Gastroesophageal sphincter (tissue), 3 donors: ENCODE measurements around the gene ITPR2.

Experiments used
- POLR2A ChIP-seq, 2 donors: fragments of 450-650 bp; IDR thresholded peaks; one replicate each; pipeline ENCODE4 v1.6.1; 2017; ENCODE audit warnings: antibody characterized with exemption in 2 of 2, mild to moderate bottlenecking in 2 of 2, moderate library complexity in 1 of 2
- POLR2AphosphoS5 ChIP-seq: sonication (generic); formaldehyde crosslinking; IDR thresholded peaks from one replicate; pipeline ENCODE4 v1.6.1; 2017; ENCODE audit warnings: antibody characterized with exemption
- TF ChIP-seq, protein P1 (sequence below), 4 experiments: fragments of 200-600 bp in 2 of 4; fragments of 450-650 bp in 2 of 4; sonication (generic) in 1 of 4; IDR thresholded peaks; one replicate each; pipeline ENCODE4 v1.5.1; 2017 to 2019; ENCODE audit warnings: antibody characterized with exemption in 4 of 4, mild to moderate bottlenecking in 2 of 4, moderate library complexity in 2 of 4

DNA sequence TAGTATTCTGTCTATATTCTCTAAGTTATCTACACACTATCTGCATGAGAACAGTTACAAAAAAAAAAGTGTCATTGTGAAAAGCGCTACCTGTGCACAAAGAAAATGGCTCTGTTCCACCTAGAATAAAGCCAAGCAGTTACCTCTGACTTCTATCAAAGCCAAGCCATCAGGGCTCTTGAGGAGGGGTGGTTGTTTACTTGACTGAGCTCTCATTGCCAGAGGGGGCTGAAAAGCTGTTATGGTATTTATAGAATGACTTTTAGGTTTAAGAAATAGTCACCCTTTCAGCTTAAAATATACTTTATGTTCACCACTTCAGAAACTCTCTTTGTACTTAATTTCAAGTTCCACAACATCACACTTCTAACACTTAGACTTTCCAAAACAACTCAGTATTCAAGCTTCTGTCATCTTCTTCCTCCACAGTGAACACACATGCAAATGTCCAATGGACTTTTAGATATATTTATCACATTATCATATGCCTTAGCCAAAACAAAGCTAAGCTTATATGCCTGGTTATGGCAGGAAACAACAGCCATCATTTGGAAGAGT lies 7.5 kb downstream of the ITPR2 start:
- TF ChIP-seq POLR2A (IDR thresholded peaks at IDR 0.05), result no peak
- TF ChIP-seq POLR2AphosphoS5, result no peak
- TF ChIP-seq, protein P1, sequence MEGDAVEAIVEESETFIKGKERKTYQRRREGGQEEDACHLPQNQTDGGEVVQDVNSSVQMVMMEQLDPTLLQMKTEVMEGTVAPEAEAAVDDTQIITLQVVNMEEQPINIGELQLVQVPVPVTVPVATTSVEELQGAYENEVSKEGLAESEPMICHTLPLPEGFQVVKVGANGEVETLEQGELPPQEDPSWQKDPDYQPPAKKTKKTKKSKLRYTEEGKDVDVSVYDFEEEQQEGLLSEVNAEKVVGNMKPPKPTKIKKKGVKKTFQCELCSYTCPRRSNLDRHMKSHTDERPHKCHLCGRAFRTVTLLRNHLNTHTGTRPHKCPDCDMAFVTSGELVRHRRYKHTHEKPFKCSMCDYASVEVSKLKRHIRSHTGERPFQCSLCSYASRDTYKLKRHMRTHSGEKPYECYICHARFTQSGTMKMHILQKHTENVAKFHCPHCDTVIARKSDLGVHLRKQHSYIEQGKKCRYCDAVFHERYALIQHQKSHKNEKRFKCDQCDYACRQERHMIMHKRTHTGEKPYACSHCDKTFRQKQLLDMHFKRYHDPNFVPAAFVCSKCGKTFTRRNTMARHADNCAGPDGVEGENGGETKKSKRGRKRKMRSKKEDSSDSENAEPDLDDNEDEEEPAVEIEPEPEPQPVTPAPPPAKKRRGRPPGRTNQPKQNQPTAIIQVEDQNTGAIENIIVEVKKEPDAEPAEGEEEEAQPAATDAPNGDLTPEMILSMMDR (IDR thresholded peaks at IDR 0.05), result no peak
